GM19455 (cell line): ENCODE measurements around the gene ELMO1.

Experiments used
- ATAC-seq: cut with Tn5 transposase; IDR thresholded peaks from one replicate; pipeline ENCODE4 v1.9.1; 2021; ENCODE audit not compliant: unreplicated experiment

ELMO1 gene

GRCh38 chr7:36905841-36906240 is 542.8 kb downstream of the ELMO1 start:
- no peak for ATAC-seq

- ATAC-seq: no peak
Observed at GRCh38 chr7:36904802-36905201, 543.9 kb downstream of the ELMO1 start.

- no peak for ATAC-seq
Observed at GRCh38 chr7:36904101-36904500, 544.6 kb downstream of the ELMO1 start.

- ATAC-seq: no peak
Observed at GRCh38 chr7:36900988-36901710, 547.5 kb downstream of the ELMO1 start.

GRCh38 chr7:36898186-36898585 is 550.5 kb downstream of the ELMO1 start:
- no peak for ATAC-seq

GRCh38 chr7:36896956-36897590 is 551.6 kb downstream of the ELMO1 start:
- ATAC-seq: no peak

- no peak for ATAC-seq
Observed at GRCh38 chr7:36896418-36896817, 552.2 kb downstream of the ELMO1 start.

- no peak for ATAC-seq
Observed at GRCh38 chr7:36895192-36895591, 553.5 kb downstream of the ELMO1 start.

- ATAC-seq: no peak
Observed at GRCh38 chr7:36894190-36894589, 554.5 kb downstream of the ELMO1 start.

GRCh38 chr7:36889182-36889581 is 559.5 kb downstream of the ELMO1 start:
- no peak for ATAC-seq

- ATAC-seq: no peak
Observed at GRCh38 chr7:36887969-36888368, 560.7 kb downstream of the ELMO1 start.

- ATAC-seq: no peak
Observed at GRCh38 chr7:36887233-36887632, 561.4 kb downstream of the ELMO1 start.

GRCh38 chr7:36884910-36885309 is 563.8 kb downstream of the ELMO1 start:
- no peak for ATAC-seq

GRCh38 chr7:36884351-36884750 is 564.3 kb downstream of the ELMO1 start:
- no peak for ATAC-seq

- no peak for ATAC-seq
Observed at GRCh38 chr7:36881233-36881874, 567.3 kb downstream of the ELMO1 start.

- ATAC-seq: no peak
Observed at GRCh38 chr7:36880108-36880507, 568.6 kb downstream of the ELMO1 start.

- ATAC-seq: no peak
Observed at GRCh38 chr7:36879021-36879420, 569.6 kb downstream of the ELMO1 start.

GRCh38 chr7:36878288-36878687 is 570.4 kb downstream of the ELMO1 start:
- no peak for ATAC-seq

- no peak for ATAC-seq
Observed at GRCh38 chr7:36875794-36876193, 572.9 kb downstream of the ELMO1 start.

GRCh38 chr7:36874041-36874440 is 574.6 kb downstream of the ELMO1 start:
- no peak for ATAC-seq

GRCh38 chr7:36871863-36872262 is 576.8 kb downstream of the ELMO1 start:
- ATAC-seq: no peak

GRCh38 chr7:36871355-36871738 is 577.3 kb downstream of the ELMO1 start:
- ATAC-seq: no peak
